GM23338 (cell line): ENCODE measurements around the gene TPK1. TPM values are rescaled to one million over a fixed set of nuclear protein-coding genes. Genes with fewer than 3 reads are reported as not detected.
"Not testable (repeated sequence)": the region's sequence is repeated elsewhere in the genome, so short reads cannot be mapped to it uniquely, and the experiment has no call there.

Source experiments
- ATAC-seq: fragments of 200-7000 bp; cut with Tn5 transposase; 3 replicates; pipeline ENCODE4 v1.9.1; 2020
- DNase-seq: peaks from one replicate; pipeline ENCODE4 v3.0.0-alpha.2; 2015; ENCODE audit warnings: low spot score
- H2AFZ ChIP-seq: fragments of 200-600 bp; sonication (generic); 2 replicates; pipeline ENCODE4 v1.8.0; 2016; ENCODE audit warnings: antibody characterized with exemption, mild to moderate bottlenecking, moderate library complexity
- H3F3A ChIP-seq: fragments of 200-600 bp; sonication (generic); replicated peaks from 2 replicates; pipeline ENCODE4 v1.8.0; 2017; ENCODE audit warnings: antibody characterized with exemption, mixed run types, low read depth
- H3K27ac ChIP-seq: fragments of 200-600 bp; sonication (generic); 2 replicates; pipeline ENCODE4 v1.6.1; 2016; ENCODE audit warnings: low read depth
- H3K27me3 ChIP-seq: fragments of 200-600 bp; sonication (generic); 2 replicates; pipeline ENCODE4 v1.8.0; 2016; ENCODE audit warnings: mild to moderate bottlenecking, mixed run types, moderate library complexity; ENCODE audit not compliant: insufficient read depth
- H3K36me3 ChIP-seq: fragments of 200-600 bp; sonication (generic); 2 replicates; pipeline ENCODE4 v1.8.0; 2016; ENCODE audit warnings: mild to moderate bottlenecking; ENCODE audit not compliant: insufficient read depth
- H3K4me1 ChIP-seq: fragments of 200-600 bp; sonication (generic); 2 replicates; pipeline ENCODE4 v1.8.0; 2016; ENCODE audit warnings: mild to moderate bottlenecking, moderate library complexity; ENCODE audit not compliant: insufficient read depth
- H3K4me2 ChIP-seq: fragments of 200-600 bp; sonication (generic); 2 replicates; pipeline ENCODE4 v1.7.1; 2017; ENCODE audit warnings: mixed run types
- H3K4me3 ChIP-seq: fragments of 200-600 bp; sonication (generic); 2 replicates; pipeline ENCODE4 v1.6.1; 2016; ENCODE audit warnings: mixed run types
- H3K79me2 ChIP-seq: fragments of 200-600 bp; sonication (generic); replicated peaks from 2 replicates; pipeline ENCODE4 v1.8.0; 2017; ENCODE audit warnings: mild to moderate bottlenecking; ENCODE audit not compliant: insufficient read depth
- H3K9me2 ChIP-seq: fragments of 200-600 bp; sonication (generic); 2 replicates; pipeline ENCODE4 v1.8.0; 2017; ENCODE audit not compliant: insufficient read depth
- H4K20me1 ChIP-seq: fragments of 200-600 bp; sonication (generic); replicated peaks from 2 replicates; pipeline ENCODE4 v1.8.0; 2017; ENCODE audit warnings: mild to moderate bottlenecking; ENCODE audit not compliant: insufficient read depth
- H3K27ac Mint-ChIP-seq: 2 replicates; pipeline ENCODE4 v1.8.0; 2020; ENCODE audit warnings: inconsistent platforms, mild to moderate bottlenecking, moderate library complexity, mixed read lengths
- H3K27me3 Mint-ChIP-seq: 3 replicates; pipeline ENCODE4 v1.8.0; 2022; ENCODE audit warnings: low read depth, mild to moderate bottlenecking, moderate library complexity, mixed read lengths, inconsistent platforms; ENCODE audit not compliant: insufficient read depth, poor library complexity
- H3K36me3 Mint-ChIP-seq: 3 replicates; pipeline ENCODE4 v1.8.0; 2021; ENCODE audit warnings: low read depth, mild to moderate bottlenecking, inconsistent platforms, moderate library complexity, mixed read lengths
- H3K4me1 Mint-ChIP-seq: 3 replicates; pipeline ENCODE4 v1.8.0; 2020; ENCODE audit warnings: mild to moderate bottlenecking, inconsistent platforms, mixed read lengths
- H3K4me3 Mint-ChIP-seq: 3 replicates; pipeline ENCODE4 v1.8.0; 2021; ENCODE audit warnings: moderate library complexity, mild to moderate bottlenecking, inconsistent platforms, mixed read lengths
- H3K9me3 Mint-ChIP-seq: 3 replicates; pipeline ENCODE4 v1.8.0; 2020; ENCODE audit warnings: moderate library complexity, mild to moderate bottlenecking, inconsistent platforms, mixed read lengths
- EZH2 ChIP-seq: fragments of 200-600 bp; sonication (generic); IDR thresholded peaks from one replicate; pipeline ENCODE4 v1.8.0; 2017; ENCODE audit warnings: antibody characterized with exemption, mild to moderate bottlenecking, low read depth; ENCODE audit not compliant: unreplicated experiment
- EZH2phosphoT487 ChIP-seq: fragments of 200-600 bp; sonication (generic); IDR thresholded peaks from one replicate; pipeline ENCODE4 v1.8.1; 2018; ENCODE audit warnings: antibody characterized with exemption; ENCODE audit not compliant: unreplicated experiment
- STAT1 ChIP-seq: IDR thresholded peaks from one replicate; pipeline ENCODE4 v1.6.1; 2016; ENCODE audit warnings: antibody characterized with exemption; ENCODE audit not compliant: unreplicated experiment
- ZNF331 ChIP-seq: fragments of 250-450 bp; sonication (Bioruptor Pico); IDR thresholded peaks from 2 replicates; pipeline ENCODE4 v1.5.0; 2020; ENCODE audit warnings: low read depth, mild to moderate bottlenecking, moderate library complexity
- polyA plus RNA-seq: library from polyadenylated mRNA; unstranded; fragments of >200 nt; fragmentation: Nextera tagmentation; extraction: Ambion mirVana; gene quantifications from 2 replicates; pipeline ENCODE4 v1.2.1, GENCODE V29; 2016
- total RNA-seq: library from RNA; depleted of rRNA; stranded (reverse); fragments of >200 nt; shearing (Covaris generic); gene quantifications from 2 replicates; pipeline ENCODE4 v1.2.3, GENCODE V29; 2014
- TF ChIP-seq, protein P1 (sequence below): IDR thresholded peaks from 2 replicates; pipeline ENCODE4 v1.6.1; 2016; ENCODE audit warnings: antibody characterized with exemption
- TF ChIP-seq, protein P2 (sequence below): fragments of 250-450 bp; sonication (Bioruptor Pico); IDR thresholded peaks from 2 replicates; pipeline ENCODE4 v1.5.0; 2020; ENCODE audit warnings: mild to moderate bottlenecking, moderate library complexity

TPK1 gene
- total and polyA plus RNA-seq, 2 experiments from 2014 or later = 2.6 to 2.9 TPM

- TF ChIP-seq, protein P1, sequence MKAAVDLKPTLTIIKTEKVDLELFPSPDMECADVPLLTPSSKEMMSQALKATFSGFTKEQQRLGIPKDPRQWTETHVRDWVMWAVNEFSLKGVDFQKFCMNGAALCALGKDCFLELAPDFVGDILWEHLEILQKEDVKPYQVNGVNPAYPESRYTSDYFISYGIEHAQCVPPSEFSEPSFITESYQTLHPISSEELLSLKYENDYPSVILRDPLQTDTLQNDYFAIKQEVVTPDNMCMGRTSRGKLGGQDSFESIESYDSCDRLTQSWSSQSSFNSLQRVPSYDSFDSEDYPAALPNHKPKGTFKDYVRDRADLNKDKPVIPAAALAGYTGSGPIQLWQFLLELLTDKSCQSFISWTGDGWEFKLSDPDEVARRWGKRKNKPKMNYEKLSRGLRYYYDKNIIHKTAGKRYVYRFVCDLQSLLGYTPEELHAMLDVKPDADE = no peak
- TF ChIP-seq EZH2 = no peak
Observed at GRCh38 chr7:144579687-144580086, 256.2 kb downstream of the TPK1 start (continued).

- no peaks in the 10 kb centered on the region for H3K9me2 ChIP-seq
- H2AFZ ChIP-seq = no peak overlapping the region
- H3K4me1 ChIP-seq = no peaks in the 10 kb centered on the region
- no peak for DNase-seq
- H4K20me1 ChIP-seq = no peaks in the 10 kb centered on the region
- H3K27ac ChIP-seq = no peak overlapping the region
- no peak for ATAC-seq
- H3K36me3 ChIP-seq = no peaks in the 10 kb centered on the region
- Mint-ChIP-seq H3K4me1 (peaks cover 3% of the 10 kb centered on the region; the same call in 1 of the 3 replicates), H3K27ac (no peak overlapping the region), H3K4me3 (no peak overlapping the region), H3K36me3 (no peaks in the 10 kb centered on the region), H3K9me3 (peaks cover 4% of the 10 kb centered on the region; the same call in 1 of the 3 replicates), H3K27me3 (no peaks in the 10 kb centered on the region)
- no peaks in the 10 kb centered on the region for H3F3A ChIP-seq
- H3K79me2 ChIP-seq = no peaks in the 10 kb centered on the region
- no peak overlapping the region for H3K4me3 ChIP-seq
- H3K27me3 ChIP-seq = no peaks in the 10 kb centered on the region
- TF ChIP-seq, protein P1 = no peak
- no peak for TF ChIP-seq STAT1
- no peak for TF ChIP-seq ZNF331 (CRISPR knock-in tag)
- TF ChIP-seq, protein P2, sequence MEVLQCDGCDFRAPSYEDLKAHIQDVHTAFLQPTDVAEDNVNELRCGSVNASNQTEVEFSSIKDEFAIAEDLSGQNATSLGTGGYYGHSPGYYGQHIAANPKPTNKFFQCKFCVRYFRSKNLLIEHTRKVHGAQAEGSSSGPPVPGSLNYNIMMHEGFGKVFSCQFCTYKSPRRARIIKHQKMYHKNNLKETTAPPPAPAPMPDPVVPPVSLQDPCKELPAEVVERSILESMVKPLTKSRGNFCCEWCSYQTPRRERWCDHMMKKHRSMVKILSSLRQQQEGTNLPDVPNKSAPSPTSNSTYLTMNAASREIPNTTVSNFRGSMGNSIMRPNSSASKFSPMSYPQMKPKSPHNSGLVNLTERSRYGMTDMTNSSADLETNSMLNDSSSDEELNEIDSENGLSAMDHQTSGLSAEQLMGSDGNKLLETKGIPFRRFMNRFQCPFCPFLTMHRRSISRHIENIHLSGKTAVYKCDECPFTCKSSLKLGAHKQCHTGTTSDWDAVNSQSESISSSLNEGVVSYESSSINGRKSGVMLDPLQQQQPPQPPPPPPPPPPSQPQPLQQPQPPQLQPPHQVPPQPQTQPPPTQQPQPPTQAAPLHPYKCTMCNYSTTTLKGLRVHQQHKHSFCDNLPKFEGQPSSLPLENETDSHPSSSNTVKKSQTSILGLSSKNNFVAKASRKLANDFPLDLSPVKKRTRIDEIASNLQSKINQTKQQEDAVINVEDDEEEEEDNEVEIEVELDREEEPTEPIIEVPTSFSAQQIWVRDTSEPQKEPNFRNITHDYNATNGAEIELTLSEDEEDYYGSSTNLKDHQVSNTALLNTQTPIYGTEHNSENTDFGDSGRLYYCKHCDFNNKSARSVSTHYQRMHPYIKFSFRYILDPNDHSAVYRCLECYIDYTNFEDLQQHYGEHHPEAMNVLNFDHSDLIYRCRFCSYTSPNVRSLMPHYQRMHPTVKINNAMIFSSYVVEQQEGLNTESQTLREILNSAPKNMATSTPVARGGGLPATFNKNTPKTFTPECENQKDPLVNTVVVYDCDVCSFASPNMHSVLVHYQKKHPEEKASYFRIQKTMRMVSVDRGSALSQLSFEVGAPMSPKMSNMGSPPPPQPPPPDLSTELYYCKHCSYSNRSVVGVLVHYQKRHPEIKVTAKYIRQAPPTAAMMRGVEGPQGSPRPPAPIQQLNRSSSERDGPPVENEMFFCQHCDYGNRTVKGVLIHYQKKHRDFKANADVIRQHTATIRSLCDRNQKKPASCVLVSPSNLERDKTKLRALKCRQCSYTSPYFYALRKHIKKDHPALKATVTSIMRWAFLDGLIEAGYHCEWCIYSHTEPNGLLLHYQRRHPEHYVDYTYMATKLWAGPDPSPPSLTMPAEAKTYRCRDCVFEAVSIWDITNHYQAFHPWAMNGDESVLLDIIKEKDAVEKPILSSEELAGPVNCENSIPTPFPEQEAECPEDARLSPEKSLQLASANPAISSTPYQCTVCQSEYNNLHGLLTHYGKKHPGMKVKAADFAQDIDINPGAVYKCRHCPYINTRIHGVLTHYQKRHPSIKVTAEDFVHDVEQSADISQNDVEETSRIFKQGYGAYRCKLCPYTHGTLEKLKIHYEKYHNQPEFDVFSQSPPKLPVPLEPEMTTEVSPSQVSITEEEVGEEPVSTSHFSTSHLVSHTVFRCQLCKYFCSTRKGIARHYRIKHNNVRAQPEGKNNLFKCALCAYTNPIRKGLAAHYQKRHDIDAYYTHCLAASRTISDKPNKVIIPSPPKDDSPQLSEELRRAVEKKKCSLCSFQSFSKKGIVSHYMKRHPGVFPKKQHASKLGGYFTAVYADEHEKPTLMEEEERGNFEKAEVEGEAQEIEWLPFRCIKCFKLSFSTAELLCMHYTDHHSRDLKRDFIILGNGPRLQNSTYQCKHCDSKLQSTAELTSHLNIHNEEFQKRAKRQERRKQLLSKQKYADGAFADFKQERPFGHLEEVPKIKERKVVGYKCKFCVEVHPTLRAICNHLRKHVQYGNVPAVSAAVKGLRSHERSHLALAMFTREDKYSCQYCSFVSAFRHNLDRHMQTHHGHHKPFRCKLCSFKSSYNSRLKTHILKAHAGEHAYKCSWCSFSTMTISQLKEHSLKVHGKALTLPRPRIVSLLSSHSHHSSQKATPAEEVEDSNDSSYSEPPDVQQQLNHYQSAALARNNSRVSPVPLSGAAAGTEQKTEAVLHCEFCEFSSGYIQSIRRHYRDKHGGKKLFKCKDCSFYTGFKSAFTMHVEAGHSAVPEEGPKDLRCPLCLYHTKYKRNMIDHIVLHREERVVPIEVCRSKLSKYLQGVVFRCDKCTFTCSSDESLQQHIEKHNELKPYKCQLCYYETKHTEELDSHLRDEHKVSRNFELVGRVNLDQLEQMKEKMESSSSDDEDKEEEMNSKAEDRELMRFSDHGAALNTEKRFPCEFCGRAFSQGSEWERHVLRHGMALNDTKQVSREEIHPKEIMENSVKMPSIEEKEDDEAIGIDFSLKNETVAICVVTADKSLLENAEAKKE (CRISPR knock-in tag) = no peak
- no peak for TF ChIP-seq EZH2phosphoT487
- H3K4me2 ChIP-seq = no peak overlapping the region
Observed at GRCh38 chr7:144575456-144575855, 260.4 kb downstream of the TPK1 start.

DNA sequence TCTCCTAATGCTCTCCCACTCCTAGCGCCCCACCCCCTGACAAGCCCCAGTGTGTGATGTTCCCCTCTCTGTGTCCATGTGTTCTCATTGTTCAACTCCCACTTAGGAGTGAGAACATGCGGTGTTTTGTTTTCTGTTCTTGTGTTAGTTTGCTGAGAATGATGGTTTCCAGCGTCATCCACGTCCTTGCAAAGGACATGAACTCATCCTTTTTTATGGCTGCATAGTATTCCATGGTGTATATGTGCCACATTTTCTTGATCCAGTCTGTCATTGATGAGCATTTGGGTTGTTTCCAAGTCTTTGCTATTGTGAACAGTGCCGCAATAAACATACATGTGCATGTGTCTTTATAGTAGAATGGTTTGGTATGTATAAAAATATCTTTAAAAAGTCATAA lies 261.1 kb downstream of the TPK1 start:
- not testable (repeated sequence) for H3K36me3 Mint-ChIP-seq, H3K4me3 ChIP-seq, H3K4me1 Mint-ChIP-seq, ATAC-seq, H3K27me3 Mint-ChIP-seq, H3K4me2 ChIP-seq, DNase-seq, H3K27me3 ChIP-seq, H3K9me2 ChIP-seq, H3K27ac Mint-ChIP-seq, H3K27ac ChIP-seq, H3K9me3 Mint-ChIP-seq, H3K4me1 ChIP-seq, H4K20me1 ChIP-seq, H3K4me3 Mint-ChIP-seq, H3F3A ChIP-seq, H3K79me2 ChIP-seq, H3K36me3 ChIP-seq, H2AFZ ChIP-seq
